ENCODE measurements around the gene TNIP1.

The TNIP1 gene

DNA sequence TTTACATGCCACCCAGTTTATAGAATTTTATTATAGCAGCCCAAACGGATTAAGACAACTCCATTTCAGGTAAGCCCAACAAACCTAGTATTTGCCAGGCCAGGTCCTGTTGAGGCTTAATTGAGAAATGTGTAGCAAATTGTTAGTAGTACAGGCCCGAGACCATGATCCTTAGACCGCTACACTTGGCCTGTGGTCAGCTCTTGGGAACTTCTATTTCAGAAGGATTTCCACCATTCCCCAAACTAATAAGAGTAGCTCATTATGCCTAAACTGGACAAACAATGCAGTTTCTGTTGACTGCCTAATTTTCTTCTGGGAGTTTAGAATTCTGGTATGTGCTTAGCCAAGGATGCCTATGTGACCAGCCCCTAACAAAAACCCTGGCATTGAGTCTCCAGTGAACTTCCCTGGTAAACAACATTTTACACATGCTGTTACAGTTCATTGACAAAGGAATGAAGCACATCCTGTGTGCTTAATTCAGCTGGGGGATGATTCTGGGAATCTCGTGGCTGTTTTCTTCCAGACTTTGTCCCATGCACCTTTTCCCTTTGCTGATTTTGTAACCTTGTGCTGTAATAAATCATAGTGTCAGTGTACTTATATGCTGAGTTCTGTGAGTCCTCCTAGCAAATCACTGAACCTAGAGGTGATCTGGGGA lies 66.0 kb downstream of the TNIP1 start:
- peaks cover 11% of the 10 kb centered on the region for H3K4me1 Mint-ChIP-seq (ENCODE audit: low read depth)
- peaks cover 3% of the 10 kb centered on the region for H3K36me3 Mint-ChIP-seq (ENCODE audit: low read depth)
- H3K27ac Mint-ChIP-seq, result no peak overlapping the region
- H3K4me3 Mint-ChIP-seq, result no peak overlapping the region
- no peaks in the 10 kb centered on the region for H3K9me3 Mint-ChIP-seq
- H3K27me3 Mint-ChIP-seq (ENCODE audit: low read depth), result no peaks in the 10 kb centered on the region

DNA sequence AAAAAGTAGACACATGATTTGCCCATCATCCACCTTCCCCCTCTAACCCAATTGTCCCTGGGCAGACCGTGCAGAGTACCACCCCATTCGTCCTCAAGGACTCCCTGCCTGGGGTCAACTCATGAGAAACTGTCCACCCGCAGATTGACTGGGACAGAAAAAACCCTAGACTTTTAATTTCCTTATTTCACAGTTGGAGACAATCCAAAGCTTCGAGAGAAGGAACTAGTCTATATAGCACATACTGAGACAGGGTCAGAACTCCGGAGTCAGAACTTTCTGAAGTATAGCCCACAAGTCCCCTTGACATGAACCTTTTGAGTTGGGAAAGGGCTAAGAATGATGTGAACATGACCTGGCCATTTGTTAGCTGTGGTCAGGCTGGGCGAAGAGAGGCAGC lies 68.0 kb downstream of the TNIP1 start:
- Mint-ChIP-seq H3K27me3 (ENCODE audit: low read depth) (no peaks in the 10 kb centered on the region), H3K4me3 (no peak overlapping the region), H3K27ac (no peak overlapping the region), H3K4me1 (ENCODE audit: low read depth) (no peaks in the 10 kb centered on the region), H3K9me3 (no peaks in the 10 kb centered on the region), H3K36me3 (ENCODE audit: low read depth) (peaks cover 3% of the 10 kb centered on the region)

DNA sequence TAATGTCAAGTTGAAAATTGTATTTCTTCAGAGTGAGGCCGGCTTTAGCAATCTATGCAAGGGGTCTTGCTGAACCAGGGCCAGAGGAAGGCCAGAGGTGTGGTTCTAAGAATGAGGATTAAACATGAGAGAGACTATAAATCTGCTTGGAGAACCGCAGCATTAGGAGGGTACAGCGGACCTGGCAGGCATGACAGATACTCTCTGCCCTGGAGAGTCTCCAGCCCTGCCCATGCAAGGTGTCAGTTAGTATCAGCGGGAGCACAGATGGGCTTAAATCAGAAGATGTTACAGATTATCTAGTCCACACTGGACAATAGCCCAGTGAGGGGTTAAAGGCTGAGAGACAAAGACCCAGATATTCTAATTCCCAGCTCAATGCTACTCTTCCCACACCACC lies 71.9 kb downstream of the TNIP1 start:
- no peaks in the 10 kb centered on the region for H3K36me3 Mint-ChIP-seq (ENCODE audit: low read depth)
- no peaks in the 10 kb centered on the region for H3K9me3 Mint-ChIP-seq
- H3K4me3 Mint-ChIP-seq, result no peak overlapping the region
- no peaks in the 10 kb centered on the region for H3K4me1 Mint-ChIP-seq (ENCODE audit: low read depth)
- H3K27ac Mint-ChIP-seq, result no peak overlapping the region
- H3K27me3 Mint-ChIP-seq (ENCODE audit: low read depth), result no peaks in the 10 kb centered on the region

DNA sequence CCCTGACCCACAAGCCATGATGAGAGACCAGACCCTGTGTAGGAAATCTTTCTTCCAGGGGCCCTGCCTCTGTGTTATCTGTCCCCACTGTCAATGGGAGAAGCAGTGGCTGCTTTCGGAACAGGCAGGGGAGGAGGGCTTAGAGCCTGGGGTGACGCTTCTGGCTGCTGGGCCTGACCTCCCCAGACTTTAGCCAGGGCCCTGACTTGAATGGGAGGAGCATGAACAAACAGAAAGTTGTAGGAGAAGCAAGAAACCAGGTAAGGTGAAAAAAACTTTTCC lies 72.7 kb downstream of the TNIP1 start:
- Mint-ChIP-seq H3K4me1 (ENCODE audit: low read depth) (no peaks in the 10 kb centered on the region), H3K27ac (no peak overlapping the region), H3K36me3 (ENCODE audit: low read depth) (no peaks in the 10 kb centered on the region), H3K4me3 (no peak overlapping the region), H3K27me3 (ENCODE audit: low read depth) (no peaks in the 10 kb centered on the region), H3K9me3 (no peaks in the 10 kb centered on the region)

DNA sequence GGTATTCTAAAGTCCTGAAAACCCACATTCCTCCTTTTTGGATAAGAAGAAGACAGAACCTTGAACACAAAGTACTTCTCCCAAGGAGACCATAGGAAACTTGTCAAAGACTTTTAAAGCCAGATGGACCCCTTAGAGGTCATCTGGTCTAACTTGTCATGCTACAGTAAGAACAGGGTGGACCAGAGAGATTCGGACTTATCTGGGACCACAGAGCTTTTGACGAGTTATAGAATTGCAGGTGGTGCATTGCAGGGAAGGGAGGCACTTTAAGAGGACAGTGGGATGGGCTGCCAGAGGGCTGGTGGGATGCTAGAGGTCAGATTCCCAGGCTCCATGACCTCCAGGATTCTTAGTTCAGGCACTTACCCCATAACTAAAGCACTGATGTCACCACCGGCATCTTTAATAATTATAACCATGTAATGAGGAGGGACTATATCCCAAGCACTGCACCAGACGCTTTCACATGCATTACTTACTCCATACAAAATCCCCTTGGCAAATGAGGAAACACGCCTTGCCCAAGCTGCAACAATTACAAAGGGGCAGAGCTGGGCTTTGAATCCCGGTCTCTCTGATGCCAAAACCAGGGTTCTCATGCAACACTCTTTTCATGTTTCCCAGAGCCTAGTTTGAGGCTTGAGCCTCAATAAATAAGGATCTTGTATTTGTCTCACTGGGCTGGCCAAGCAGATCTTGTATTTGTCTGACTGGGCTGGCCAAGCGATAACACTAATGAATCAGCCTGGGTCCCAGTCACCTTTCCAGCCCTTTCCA lies 73.2 kb downstream of the TNIP1 start:
- H3K4me1 Mint-ChIP-seq (ENCODE audit: low read depth), result no peaks in the 10 kb centered on the region
- no peak overlapping the region for H3K4me3 Mint-ChIP-seq
- no peaks in the 10 kb centered on the region for H3K27me3 Mint-ChIP-seq (ENCODE audit: low read depth)
- H3K36me3 Mint-ChIP-seq (ENCODE audit: low read depth), result no peaks in the 10 kb centered on the region
- no peaks in the 10 kb centered on the region for H3K9me3 Mint-ChIP-seq
- no peak overlapping the region for H3K27ac Mint-ChIP-seq

DNA sequence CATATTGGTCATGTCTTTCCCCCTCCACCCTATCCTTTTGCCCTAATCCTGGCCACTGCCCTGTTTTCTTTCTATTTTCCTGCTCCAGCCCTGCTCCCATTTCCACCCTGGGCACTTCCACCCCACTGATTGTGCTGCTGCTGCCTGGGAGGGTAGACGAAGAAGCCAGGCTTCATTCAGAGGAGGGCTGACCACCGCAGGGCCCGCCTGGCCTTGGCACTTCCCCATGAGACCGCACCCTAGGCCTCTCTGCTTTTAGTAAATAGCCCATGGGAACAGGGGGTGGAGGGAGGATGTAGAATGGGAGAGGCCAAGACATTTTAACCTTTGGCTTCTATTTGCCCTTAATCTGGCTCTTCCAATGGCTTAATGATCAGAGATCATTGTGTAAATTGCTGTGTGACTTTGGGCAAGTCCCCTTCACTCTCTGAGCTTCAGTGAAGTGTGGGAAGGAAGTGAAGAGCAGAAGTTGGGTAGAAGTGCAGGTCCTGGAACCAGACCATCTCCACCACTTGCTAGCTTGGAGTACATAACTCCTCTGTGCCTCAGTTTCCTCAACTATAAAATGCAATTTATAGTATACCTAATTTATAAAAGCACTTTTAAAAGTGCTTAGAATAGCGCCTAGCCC lies 74.0 kb downstream of the TNIP1 start:
- H3K4me1 Mint-ChIP-seq (ENCODE audit: low read depth), result no peaks in the 10 kb centered on the region
- no peaks in the 10 kb centered on the region for H3K9me3 Mint-ChIP-seq
- H3K27me3 Mint-ChIP-seq (ENCODE audit: low read depth), result no peaks in the 10 kb centered on the region
- no peak overlapping the region for H3K27ac Mint-ChIP-seq
- H3K36me3 Mint-ChIP-seq (ENCODE audit: low read depth), result no peaks in the 10 kb centered on the region
- H3K4me3 Mint-ChIP-seq, result no peak overlapping the region

DNA sequence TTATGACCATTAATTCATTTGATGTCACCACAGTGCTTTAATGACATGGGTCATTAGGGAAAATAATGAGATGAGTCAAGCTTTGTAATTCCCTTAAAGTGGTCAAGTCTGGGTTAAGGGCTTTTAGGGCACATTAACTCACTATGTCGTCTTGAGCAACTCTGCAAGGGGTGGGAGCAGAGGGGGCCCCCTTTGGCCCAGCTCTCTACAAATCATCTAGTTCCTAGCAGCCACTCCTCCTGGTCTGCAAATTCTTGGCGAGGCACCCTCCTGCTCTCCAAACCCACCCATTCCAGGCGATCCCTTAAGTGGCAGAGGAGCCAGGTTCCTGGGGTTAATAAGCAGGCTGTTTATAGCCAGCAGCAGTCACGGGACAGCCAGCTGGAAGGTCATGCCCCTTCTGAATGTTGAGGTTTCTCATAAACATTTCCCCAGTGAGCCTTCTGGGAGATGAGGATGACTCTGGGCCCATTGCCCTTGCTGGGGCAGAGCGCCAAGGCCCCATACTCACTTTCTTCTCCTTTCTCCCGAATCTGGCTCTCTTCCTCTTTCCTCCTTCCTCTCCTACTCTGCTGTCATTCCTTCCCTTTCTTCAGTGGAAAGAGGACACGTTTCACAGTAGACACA lies 74.8 kb downstream of the TNIP1 start:
- no peak overlapping the region for H3K27ac Mint-ChIP-seq
- no peaks in the 10 kb centered on the region for H3K36me3 Mint-ChIP-seq (ENCODE audit: low read depth)
- H3K9me3 Mint-ChIP-seq, result no peaks in the 10 kb centered on the region
- H3K27me3 Mint-ChIP-seq (ENCODE audit: low read depth), result no peaks in the 10 kb centered on the region
- no peaks in the 10 kb centered on the region for H3K4me1 Mint-ChIP-seq (ENCODE audit: low read depth)
- H3K4me3 Mint-ChIP-seq, result no peak overlapping the region

DNA sequence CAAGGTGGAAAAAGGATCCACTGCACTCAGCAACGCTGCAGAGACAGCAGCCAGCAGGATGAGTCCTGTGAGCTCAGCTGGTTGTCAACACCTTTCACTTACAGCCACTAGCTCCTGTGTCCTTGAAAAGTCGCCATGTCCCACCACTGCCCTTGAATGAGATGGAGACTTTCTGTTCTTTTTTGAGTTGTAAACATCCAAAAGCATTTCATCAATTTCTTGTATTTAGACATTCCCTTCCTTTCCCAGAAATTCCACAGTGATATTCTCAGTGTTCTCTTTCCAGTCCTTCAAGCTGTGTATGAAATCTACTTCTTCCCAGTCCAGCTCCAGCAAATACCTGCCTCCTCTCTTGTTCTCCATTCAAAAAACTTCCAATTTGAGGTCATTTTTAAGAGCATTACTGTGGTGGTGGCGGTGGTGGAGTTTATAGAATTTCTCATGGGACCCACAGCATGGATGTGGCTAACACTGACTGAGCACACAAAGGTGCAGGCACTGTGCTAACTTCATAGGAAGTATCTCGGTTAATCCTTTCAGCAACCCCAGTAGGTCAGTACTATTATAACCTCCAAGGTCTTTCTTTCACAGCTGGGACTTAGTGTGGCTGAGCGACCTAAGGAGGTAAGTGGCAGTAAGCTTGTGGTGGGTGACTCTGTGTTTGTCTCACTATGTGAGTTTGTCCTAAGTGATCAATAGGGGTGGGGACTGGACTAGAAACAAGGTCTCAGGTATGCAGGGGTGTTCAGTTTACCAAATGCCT lies 75.5 kb downstream of the TNIP1 start:
- H3K4me3 Mint-ChIP-seq, result no peak overlapping the region
- H3K27ac Mint-ChIP-seq, result no peak overlapping the region
- H3K36me3 Mint-ChIP-seq (ENCODE audit: low read depth), result no peaks in the 10 kb centered on the region
- no peaks in the 10 kb centered on the region for H3K4me1 Mint-ChIP-seq (ENCODE audit: low read depth)
- H3K9me3 Mint-ChIP-seq, result no peaks in the 10 kb centered on the region
- H3K27me3 Mint-ChIP-seq (ENCODE audit: low read depth), result no peaks in the 10 kb centered on the region

DNA sequence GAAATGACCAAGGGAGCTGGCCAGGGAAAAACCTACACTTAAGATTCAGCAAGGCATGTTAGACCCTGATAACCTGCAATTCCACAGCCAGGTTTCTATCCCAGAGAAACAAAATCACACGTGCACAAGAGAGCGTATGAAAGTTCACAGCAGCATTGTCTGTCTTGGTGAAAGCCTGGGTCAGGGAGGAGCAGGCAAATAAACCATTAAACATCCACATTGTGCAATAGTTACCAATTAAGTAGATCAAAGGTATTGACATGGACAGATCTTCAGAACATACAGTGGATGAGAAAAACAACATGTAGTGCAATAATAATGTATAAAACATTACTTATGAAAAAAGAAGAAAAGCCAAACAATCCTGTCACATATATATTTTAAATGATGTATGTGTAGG lies 76.3 kb downstream of the TNIP1 start:
- no peak overlapping the region for H3K27ac Mint-ChIP-seq
- H3K4me1 Mint-ChIP-seq (ENCODE audit: low read depth), result no peaks in the 10 kb centered on the region

DNA sequence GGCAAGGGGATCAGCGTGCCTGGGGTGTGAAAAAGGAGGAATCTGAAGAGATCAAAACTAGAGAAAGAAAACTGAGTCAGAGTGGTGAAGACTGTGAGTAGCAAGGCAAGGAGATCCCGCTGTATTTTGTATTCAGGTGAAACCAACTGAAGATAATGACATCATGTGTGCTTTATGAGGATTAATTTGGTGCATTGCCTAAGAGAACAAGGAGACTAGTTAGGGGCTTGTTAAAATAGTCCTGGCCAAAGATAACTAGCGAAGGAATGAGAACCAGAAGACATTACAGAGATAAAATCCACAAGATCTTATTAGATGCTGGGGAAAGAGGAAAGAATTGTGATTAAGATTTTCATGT lies 77.4 kb downstream of the TNIP1 start:
- Mint-ChIP-seq H3K27ac (no peak overlapping the region), H3K9me3 (no peaks in the 10 kb centered on the region), H3K36me3 (ENCODE audit: low read depth) (no peaks in the 10 kb centered on the region), H3K4me3 (no peak overlapping the region), H3K27me3 (ENCODE audit: low read depth) (no peaks in the 10 kb centered on the region), H3K4me1 (ENCODE audit: low read depth) (no peaks in the 10 kb centered on the region)

More for the DNA sequence above, 76.3 kb downstream of the TNIP1 start:
- H3K9me3 Mint-ChIP-seq, result no peaks in the 10 kb centered on the region
- no peak overlapping the region for H3K4me3 Mint-ChIP-seq
- H3K36me3 Mint-ChIP-seq (ENCODE audit: low read depth), result no peaks in the 10 kb centered on the region
- no peaks in the 10 kb centered on the region for H3K27me3 Mint-ChIP-seq (ENCODE audit: low read depth)

DNA sequence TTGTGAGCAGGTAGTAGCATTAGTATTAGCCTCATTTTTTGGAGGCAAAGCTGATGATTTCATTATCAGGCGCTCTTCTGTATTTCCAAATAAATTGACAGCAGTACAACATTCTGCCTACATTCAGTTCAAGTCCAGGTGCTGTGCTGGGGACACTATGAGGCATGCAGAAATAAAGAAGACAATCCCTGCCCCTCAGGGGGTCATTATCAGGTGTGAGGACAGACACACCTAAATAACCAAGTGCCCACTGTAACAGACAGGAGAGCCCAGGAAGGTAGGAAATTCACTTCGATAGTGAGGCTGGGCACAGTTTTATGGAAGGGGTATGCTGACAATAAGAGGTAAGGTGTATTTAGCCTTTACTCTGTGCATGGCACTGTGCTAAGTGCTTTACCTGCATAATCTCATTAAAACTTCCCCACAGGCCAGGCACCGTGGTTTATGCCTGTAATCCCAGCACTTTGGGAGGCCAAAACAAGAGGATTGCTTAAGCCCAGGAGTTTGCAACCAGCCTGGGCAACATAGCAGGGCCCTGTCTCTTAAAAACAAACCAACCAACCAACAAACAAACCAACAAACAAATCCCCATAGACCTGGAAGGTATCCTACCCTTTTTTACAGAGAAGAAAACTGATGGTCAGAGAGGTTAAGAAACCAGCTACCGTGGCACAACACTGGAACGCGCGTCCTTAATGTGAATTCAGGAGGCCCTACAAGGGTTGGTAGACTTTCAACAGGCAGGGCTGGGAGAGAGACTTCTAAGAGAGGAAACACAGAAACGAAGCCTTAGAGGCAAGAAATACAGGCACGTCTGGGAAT lies 77.9 kb downstream of the TNIP1 start:
- Mint-ChIP-seq H3K27ac (no peak overlapping the region), H3K4me1 (ENCODE audit: low read depth) (no peaks in the 10 kb centered on the region), H3K9me3 (no peaks in the 10 kb centered on the region), H3K27me3 (ENCODE audit: low read depth) (no peaks in the 10 kb centered on the region), H3K4me3 (no peak overlapping the region), H3K36me3 (ENCODE audit: low read depth) (no peaks in the 10 kb centered on the region)

DNA sequence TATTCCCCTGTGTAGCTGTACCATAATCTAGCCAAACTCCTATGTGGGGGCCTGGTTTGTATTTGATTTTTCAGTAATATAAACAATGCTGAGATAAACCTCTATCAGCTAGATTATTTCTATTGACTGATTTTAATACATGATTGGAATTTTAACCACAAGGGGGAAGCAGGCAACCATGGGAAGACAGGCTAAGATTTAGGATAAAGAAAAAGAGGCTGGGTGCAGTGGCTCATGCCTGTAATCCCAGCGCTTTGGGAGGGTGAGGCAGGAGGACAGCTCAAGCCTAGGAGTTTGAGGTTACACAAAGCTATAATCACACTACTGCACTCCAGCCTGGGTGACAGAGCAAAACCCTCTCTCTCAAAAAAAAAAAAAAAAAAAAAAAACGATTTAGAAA lies 78.6 kb downstream of the TNIP1 start:
- Mint-ChIP-seq H3K36me3 (ENCODE audit: low read depth) (no peaks in the 10 kb centered on the region), H3K4me1 (ENCODE audit: low read depth) (no peaks in the 10 kb centered on the region), H3K9me3 (no peaks in the 10 kb centered on the region), H3K27ac (no peak overlapping the region), H3K27me3 (ENCODE audit: low read depth) (no peaks in the 10 kb centered on the region), H3K4me3 (no peak overlapping the region)

DNA sequence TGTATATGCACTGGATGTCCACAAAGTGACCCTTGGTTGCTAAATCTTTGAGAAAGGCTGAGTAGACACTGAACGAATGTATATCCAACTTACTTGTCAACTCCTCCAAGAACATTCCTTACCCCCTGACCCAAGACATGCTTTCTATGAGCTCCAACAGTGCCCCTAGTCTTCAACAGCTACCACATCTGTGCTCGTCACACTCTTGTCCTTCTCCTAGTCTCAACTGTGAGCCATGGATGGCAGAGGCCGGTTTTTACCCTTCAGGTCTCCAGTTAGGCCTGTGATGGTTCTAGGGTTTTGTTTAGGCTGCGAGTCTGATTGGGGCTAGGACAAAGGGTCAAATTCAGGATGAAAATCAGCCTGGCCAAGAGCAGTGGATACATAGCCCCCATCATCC lies 79.4 kb downstream of the TNIP1 start:
- Mint-ChIP-seq H3K9me3 (no peaks in the 10 kb centered on the region), H3K27me3 (ENCODE audit: low read depth) (no peaks in the 10 kb centered on the region), H3K36me3 (ENCODE audit: low read depth) (no peaks in the 10 kb centered on the region), H3K27ac (no peak overlapping the region), H3K4me1 (ENCODE audit: low read depth) (no peaks in the 10 kb centered on the region), H3K4me3 (no peak overlapping the region)

Data from T-helper 1 cell treated with Interleukin-12 subunit alpha and Interleukin-12 subunit beta and Interleukin-4 antibody, amounts not matched to agents 30 μg/mL and 1 μg/mL, for 36 hours (primary cell).